Skeletal muscle tissue (tissue), 4 donors: ENCODE data around the gene DGKD. TPM values are rescaled to one million over a fixed set of nuclear protein-coding genes. Genes with fewer than 3 reads are reported as not detected.

ENCODE experiments used
- H3K27ac ChIP-seq: one replicate; pipeline ENCODE4 v1.7.0; 2013; ENCODE audit warnings: mild to moderate bottlenecking, low read depth, low read length, inconsistent platforms
- H3K27me3 ChIP-seq, 3 donors: one replicate each; pipeline ENCODE4 v1.7.0; 2013; ENCODE audit warnings: low read length in 3 of 3; ENCODE audit not compliant: control insufficient read depth in 3 of 3, insufficient read depth in 3 of 3
- H3K36me3 ChIP-seq, 3 donors: one replicate each; pipeline ENCODE4 v1.7.0; 2013; ENCODE audit warnings: low read length in 3 of 3; ENCODE audit not compliant: control insufficient read depth in 3 of 3, insufficient read depth in 3 of 3
- H3K4me1 ChIP-seq, 3 donors: one replicate each; pipeline ENCODE4 v1.7.0; 2013; ENCODE audit warnings: low read length in 3 of 3, mild to moderate bottlenecking in 3 of 3; ENCODE audit not compliant: control insufficient read depth in 3 of 3, insufficient read depth in 3 of 3
- H3K4me3 ChIP-seq, 3 donors: one replicate each; pipeline ENCODE4 v1.7.0; 2013; ENCODE audit warnings: low read length in 3 of 3
- H3K9ac ChIP-seq, 3 donors: one replicate each; pipeline ENCODE4 v1.7.0; 2013; ENCODE audit warnings: low read length in 3 of 3, mild to moderate bottlenecking in 3 of 3, moderate library complexity in 2 of 3, low read depth in 1 of 3
- H3K9me3 ChIP-seq, 3 donors: one replicate each; pipeline ENCODE4 v1.7.0; 2013; ENCODE audit warnings: low read length in 3 of 3; ENCODE audit not compliant: control insufficient read depth in 3 of 3
- total RNA-seq: library from RNA; depleted of rRNA; stranded (reverse); fragments of >200 nt; gene quantifications from one replicate; pipeline ENCODE4 v1.2.3, GENCODE V29; 2014
- donor health status: Osteomylitis.

DGKD gene
- total RNA-seq, 1 donor from 2014 or later, result 17.2 TPM

- Histone ChIP-seq H3K4me3 (no peak overlapping the region), H3K27ac (no peak overlapping the region), H3K4me1 (peaks cover 9 to 16% (median 11%) of the 10 kb centered on the region in 3 donors), H3K27me3 (no peaks in the 10 kb centered on the region), H3K9me3 (no peaks in the 10 kb centered on the region), H3K36me3 (no peaks in the 10 kb centered on the region), H3K9ac (no peak overlapping the region)
Observed at GRCh38 chr2:233380995-233381637, 26.8 kb downstream of the DGKD start.

GRCh38 chr2:233381638-233381995, 27.3 kb downstream of the DGKD start:
- H3K9ac ChIP-seq, result no peak overlapping the region
- no peak overlapping the region for H3K4me3 ChIP-seq
- H3K36me3 ChIP-seq, result no peaks in the 10 kb centered on the region
- no peak overlapping the region for H3K27ac ChIP-seq
- no peaks in the 10 kb centered on the region for H3K9me3 ChIP-seq
- H3K4me1 ChIP-seq, result peaks cover 14 to 21% (median 16%) of the 10 kb centered on the region in 3 donors
- H3K27me3 ChIP-seq, result no peaks in the 10 kb centered on the region

GRCh38 chr2:233384015-233384414, 29.7 kb downstream of the DGKD start:
- Histone ChIP-seq H3K9ac (no peak overlapping the region), H3K4me1 (peaks cover 33 to 40% (median 36%) of the 10 kb centered on the region in 3 donors), H3K4me3 (no peak overlapping the region), H3K9me3 (no peaks in the 10 kb centered on the region), H3K27me3 (no peaks in the 10 kb centered on the region), H3K36me3 (no peaks in the 10 kb centered on the region), H3K27ac (no peak overlapping the region)

GRCh38 chr2:233384811-233385488, 30.7 kb downstream of the DGKD start:
- Histone ChIP-seq H3K27ac (no peak overlapping the region), H3K4me1 (peaks cover 33 to 40% (median 37%) of the 10 kb centered on the region in 3 donors), H3K36me3 (no peaks in the 10 kb centered on the region), H3K9ac (no peak overlapping the region), H3K27me3 (no peaks in the 10 kb centered on the region), H3K9me3 (no peaks in the 10 kb centered on the region), H3K4me3 (peak overlapping the region in 1 of 3 donors; percentile 22)

GRCh38 chr2:233385489-233386044, 31.3 kb downstream of the DGKD start:
- Histone ChIP-seq H3K27ac (peak overlapping the region; percentile 12), H3K9me3 (no peaks in the 10 kb centered on the region), H3K9ac (no peak overlapping the region), H3K27me3 (no peaks in the 10 kb centered on the region), H3K4me1 (peaks cover 33 to 40% (median 37%) of the 10 kb centered on the region in 3 donors), H3K4me3 (no peak overlapping the region), H3K36me3 (no peaks in the 10 kb centered on the region)

- Histone ChIP-seq H3K36me3 (no peaks in the 10 kb centered on the region), H3K4me3 (no peak overlapping the region), H3K27ac (peak overlapping the region; percentile 71), H3K9me3 (no peaks in the 10 kb centered on the region), H3K4me1 (peaks cover 33 to 40% (median 37%) of the 10 kb centered on the region in 3 donors), H3K27me3 (no peaks in the 10 kb centered on the region), H3K9ac (peak overlapping the region in 2 of 3 donors; percentile 16 to 34)
Observed at GRCh38 chr2:233386382-233387041, 32.2 kb downstream of the DGKD start.

GRCh38 chr2:233387225-233387624, 32.9 kb downstream of the DGKD start:
- Histone ChIP-seq H3K4me3 (peak overlapping the region in 1 of 3 donors; percentile 39), H3K27me3 (no peaks in the 10 kb centered on the region), H3K27ac (peak overlapping the region; percentile 71), H3K4me1 (peaks cover 33 to 40% (median 37%) of the 10 kb centered on the region in 3 donors), H3K9me3 (no peaks in the 10 kb centered on the region), H3K9ac (peak overlapping the region in 2 of 3 donors; percentile 28 to 73), H3K36me3 (no peaks in the 10 kb centered on the region)

GRCh38 chr2:233387667-233388528, 33.6 kb downstream of the DGKD start:
- no peaks in the 10 kb centered on the region for H3K9me3 ChIP-seq
- H3K4me3 ChIP-seq, result peak overlapping the region in 2 of 3 donors; percentile 39 to 61
- H3K27me3 ChIP-seq, result no peaks in the 10 kb centered on the region
- H3K4me1 ChIP-seq, result peaks cover 33 to 40% (median 37%) of the 10 kb centered on the region in 3 donors
- H3K27ac ChIP-seq, result peak overlapping the region; percentile 71
- H3K36me3 ChIP-seq, result no peaks in the 10 kb centered on the region
- peak overlapping the region in 2 of 3 donors; percentile 57 to 73 for H3K9ac ChIP-seq

- no peaks in the 10 kb centered on the region for H3K27me3 ChIP-seq
- H3K4me1 ChIP-seq, result peaks cover 33 to 35% (median 33%) of the 10 kb centered on the region in 3 donors
- no peaks in the 10 kb centered on the region for H3K36me3 ChIP-seq
- H3K9me3 ChIP-seq, result no peaks in the 10 kb centered on the region
- no peak overlapping the region for H3K27ac ChIP-seq
- no peak overlapping the region for H3K9ac ChIP-seq
- H3K4me3 ChIP-seq, result no peak overlapping the region
Observed at GRCh38 chr2:233389601-233390125, 35.4 kb downstream of the DGKD start.
